GM12801 (cell line): ENCODE results near the gene CYP27B1.

Source experiments
- CTCF ChIP-seq: IDR thresholded peaks from one replicate; pipeline ENCODE4 v1.5.1; 2011; ENCODE audit warnings: control low read depth; ENCODE audit not compliant: insufficient read length; ENCODE audit errors: extremely low read depth

Gene CYP27B1

GRCh38 chr12:57770734-57771133 is 3.9 kb upstream of the CYP27B1 start:
- TF ChIP-seq CTCF: no peak

GRCh38 chr12:57769594-57769993 is 2.7 kb upstream of the CYP27B1 start:
- TF ChIP-seq CTCF: no peak

- no peak for TF ChIP-seq CTCF
Observed at GRCh38 chr12:57767876-57768275, 998 bp upstream of the CYP27B1 start.

GRCh38 chr12:57767305-57767698 is 424 bp upstream of the CYP27B1 start:
- TF ChIP-seq CTCF: no peak

- TF ChIP-seq CTCF: no peak
Observed at GRCh38 chr12:57765698-57766463, 997 bp downstream of the CYP27B1 start.

GRCh38 chr12:57765003-57765697 is 1.7 kb downstream of the CYP27B1 start:
- no peak for TF ChIP-seq CTCF

GRCh38 chr12:57764662-57765002 is 2.2 kb downstream of the CYP27B1 start:
- TF ChIP-seq CTCF: no peak
